Putamen (tissue), 1 donor: Measurements from ENCODE around the gene PRKD1.

Experiments
- DNase-seq: peaks from one replicate; pipeline ENCODE4 v3.0.0-alpha.2; 2016; ENCODE audit warnings: low spot score

The PRKD1 gene

GRCh38 chr14:29603696-29604095, 324.0 kb downstream of the PRKD1 start:
- no peak for DNase-seq

GRCh38 chr14:29601616-29602015, 326.0 kb downstream of the PRKD1 start:
- DNase-seq, result no peak

GRCh38 chr14:29587761-29588470, 339.7 kb downstream of the PRKD1 start:
- DNase-seq, result no peak

GRCh38 chr14:29587046-29587445, 340.6 kb downstream of the PRKD1 start:
- DNase-seq, result no peak

- peak; percentile 25 for DNase-seq
These were observed 342.7 kb downstream of the PRKD1 start for GRCh38 chr14:29584992-29585391.

GRCh38 chr14:29580763-29581162, 346.9 kb downstream of the PRKD1 start:
- no peak for DNase-seq

GRCh38 chr14:29579838-29580237, 347.8 kb downstream of the PRKD1 start:
- no peak for DNase-seq

GRCh38 chr14:29576927-29577326, 350.7 kb downstream of the PRKD1 start:
- DNase-seq, result no peak

GRCh38 chr14:29569194-29569593, 358.5 kb downstream of the PRKD1 start:
- DNase-seq, result no peak

GRCh38 chr14:29566194-29566593, 361.5 kb downstream of the PRKD1 start:
- DNase-seq, result no peak

- DNase-seq, result no peak
These were observed 369.1 kb downstream of the PRKD1 start for GRCh38 chr14:29558516-29558915.

- DNase-seq, result no peak
These were observed 373.3 kb downstream of the PRKD1 start for GRCh38 chr14:29554335-29554734.

- no peak for DNase-seq
These were observed 374.2 kb downstream of the PRKD1 start for GRCh38 chr14:29553427-29553826.

- DNase-seq, result peak; percentile 73
These were observed 378.7 kb downstream of the PRKD1 start for GRCh38 chr14:29548948-29549370.

- DNase-seq, result no peak
These were observed 381.9 kb downstream of the PRKD1 start for GRCh38 chr14:29545714-29546113.

GRCh38 chr14:29536886-29537511, 390.6 kb downstream of the PRKD1 start:
- DNase-seq, result no peak

GRCh38 chr14:29529418-29529817, 398.2 kb downstream of the PRKD1 start:
- no peak for DNase-seq

- DNase-seq, result no peak
These were observed 398.8 kb downstream of the PRKD1 start for GRCh38 chr14:29528889-29529288.

GRCh38 chr14:29527286-29527685, 400.4 kb downstream of the PRKD1 start:
- no peak for DNase-seq
